Activated CD8-positive, alpha-beta memory T cell treated with anti-CD3 and anti-CD28 coated beads for 36 hours (primary cell): ENCODE results near the gene ADAT1. TPM values are rescaled to one million over a fixed set of nuclear protein-coding genes. Genes with fewer than 3 reads are reported as not detected.

Experiments used
- CTCF ChIA-PET: fragments of 350-600 bp; sonication (Branson Sonifier 250); formaldehyde crosslinking; loops from one replicate; lab custom pipeline; 2021; ENCODE audit warnings: antibody characterized with exemption; lab: Charles Lee
- POLR2A ChIA-PET: fragments of 350-600 bp; sonication (Branson Sonifier 250); formaldehyde crosslinking; loops from one replicate; lab custom pipeline; 2021; ENCODE audit warnings: antibody characterized with exemption; lab: Charles Lee
- total RNA-seq, 2 experiments: library from RNA; stranded (reverse); gene quantifications; one replicate each; pipeline ENCODE4 v1.2.3, GENCODE V29; 2021

The ADAT1 gene
- total RNA-seq, 2 experiments from 2014 or later, result 53.5 to 57.2 TPM

GRCh38 chr16:75628351-75628750 lies 5.3 kb upstream of the ADAT1 start:
- ChIA-PET CTCF (no interaction called here), POLR2A (no interaction called here)

GRCh38 chr16:75627851-75628250 lies 4.8 kb upstream of the ADAT1 start:
- ChIA-PET CTCF (no interaction called here), POLR2A (no interaction called here)

GRCh38 chr16:75626806-75627205 lies 3.7 kb upstream of the ADAT1 start:
- ChIA-PET CTCF (no interaction called here), POLR2A (no interaction called here)

GRCh38 chr16:75624921-75625334 lies 1.8 kb upstream of the ADAT1 start:
- ChIA-PET POLR2A (no interaction called here), CTCF (no interaction called here)

- ChIA-PET CTCF (interaction anchor here (1.0 to 2.6 kb wide), 3 partner anchors 27 to 510 kb away, joined by 3 to 20 read pairs (median 4); partner anchors contain the start of genes KARS1 and TERF2IP), POLR2A (interaction anchor here (1.0 to 4.6 kb wide), 4 partner anchors 27 to 1569 kb away, joined by 4 to 80 read pairs (median 6); partner anchors contain the start of genes KARS1, TERF2IP and TMEM170A)
These were observed 2.0 kb downstream of the ADAT1 start for GRCh38 chr16:75621170-75621477.

GRCh38 chr16:75620326-75621169 lies 2.5 kb downstream of the ADAT1 start:
- ChIA-PET CTCF (interaction anchor here (0.7 to 1.1 kb wide), 3 partner anchors 52 to 103 kb away, joined by 3 to 4 read pairs (median 3); no protein-coding TSS in a partner anchor), POLR2A (interaction anchor here (0.6 to 4.6 kb wide), 4 partner anchors 28 to 187 kb away, joined by 3 to 80 read pairs (median 5); partner anchors contain the start of genes CFDP1, KARS1 and TERF2IP)

- ChIA-PET CTCF (no interaction called here), POLR2A (interaction anchor here (2.5 kb wide), 1 partner anchor 29 kb away, joined by 11 read pairs; the partner anchor contains the start of genes KARS1 and TERF2IP)
These were observed 4.3 kb downstream of the ADAT1 start for GRCh38 chr16:75618780-75619179.

- ChIA-PET POLR2A (interaction anchor here (2.5 kb wide), 1 partner anchor 31 kb away, joined by 11 read pairs; the partner anchor contains the start of genes KARS1 and TERF2IP), CTCF (interaction anchor here (1.0 kb wide), 1 partner anchor 31 kb away, joined by 6 read pairs; the partner anchor contains the start of gene TERF2IP)
These were observed 6.0 kb downstream of the ADAT1 start for GRCh38 chr16:75617121-75617520.

- POLR2A ChIA-PET, result interaction anchor here (2.5 kb wide), 1 partner anchor 32 kb away, joined by 11 read pairs; the partner anchor contains the start of genes KARS1 and TERF2IP
- CTCF ChIA-PET, result interaction anchor here (1.8 kb wide), 1 partner anchor 100 kb away, joined by 7 read pairs; no protein-coding TSS in a partner anchor
These were observed 6.5 kb downstream of the ADAT1 start for GRCh38 chr16:75616521-75617010.

- ChIA-PET POLR2A (interaction anchor here (0.8 to 1.2 kb wide), 2 partner anchors 9 to 15 kb away, joined by 3 read pairs; no protein-coding TSS in a partner anchor), CTCF (interaction anchor here (0.7 to 1.8 kb wide), 3 partner anchors 38 to 99 kb away, joined by 3 to 7 read pairs (median 3); no protein-coding TSS in a partner anchor)
These were observed 7.5 kb downstream of the ADAT1 start for GRCh38 chr16:75615619-75616018.

- ChIA-PET POLR2A (interaction anchor here (0.6 to 1.2 kb wide), 2 partner anchors 8 to 33 kb away, joined by 3 read pairs; no protein-coding TSS in a partner anchor), CTCF (interaction anchor here (1.2 kb wide), 1 partner anchor 51 kb away, joined by 3 read pairs; no protein-coding TSS in a partner anchor)
These were observed 8.8 kb downstream of the ADAT1 start for GRCh38 chr16:75614066-75614897.

- ChIA-PET POLR2A (interaction anchor here (0.6 to 0.9 kb wide), 2 partner anchors 9 to 12 kb away, joined by 3 to 4 read pairs; no protein-coding TSS in a partner anchor), CTCF (interaction anchor here (1.1 kb wide), 1 partner anchor 16 kb away, joined by 3 read pairs; the partner anchor contains the start of gene ADAT1)
These were observed 16.6 kb downstream of the ADAT1 start for GRCh38 chr16:75606507-75606906.

- POLR2A ChIA-PET, result no interaction called here
- CTCF ChIA-PET, result no interaction called here
These were observed 19.8 kb downstream of the ADAT1 start for GRCh38 chr16:75603241-75603640.

- ChIA-PET CTCF (interaction anchor here (0.7 kb wide), 1 partner anchor 836 kb away, joined by 5 read pairs; no protein-coding TSS in a partner anchor), POLR2A (interaction anchor here (0.8 kb wide), 1 partner anchor 16 kb away, joined by 3 read pairs; no protein-coding TSS in a partner anchor)
These were observed 23.4 kb downstream of the ADAT1 start for GRCh38 chr16:75599452-75600277.

- POLR2A ChIA-PET, result no interaction called here
These were observed 29.0 kb downstream of the ADAT1 start for GRCh38 chr16:75593825-75594820.

GRCh38 chr16:75593308-75593707 lies 29.8 kb downstream of the ADAT1 start:
- ChIA-PET CTCF (no interaction called here), POLR2A (no interaction called here)

More at GRCh38 chr16:75593825-75594820, 29.0 kb downstream of the ADAT1 start:
- CTCF ChIA-PET, result no interaction called here
